ENCODE measurements around the gene OR2AK2.

OR2AK2 gene

GRCh38 chr1:247998811-247999210 lies 33.8 kb downstream of the OR2AK2 start:
- H3K36me3 ChIP-seq (replicated peaks; ENCODE audit: insufficient read depth, low read length): no peaks in the 10 kb centered on the region
- no peaks in the 10 kb centered on the region for H3F3A ChIP-seq (ENCODE audit: insufficient read depth, low read length)
- TF ChIP-seq CTCF (IDR thresholded peaks at IDR 0.05; ENCODE audit: low read length) (no peak), EZH2 (optimal IDR thresholded peaks at IDR 0.05; ENCODE audit: low read depth, low read length) (no peak), EZH2phosphoT487 (IDR thresholded peaks at IDR 0.05; ENCODE audit: low read length) (no peak)
- no peaks in the 10 kb centered on the region for H3K4me1 ChIP-seq (ENCODE audit: low read length)
- H3K9me3 ChIP-seq (replicated peaks; ENCODE audit: insufficient read depth, low read length): no peaks in the 10 kb centered on the region
- no peaks in the 10 kb centered on the region for H3K27me3 ChIP-seq (replicated peaks; ENCODE audit: insufficient read depth, low read length)
- no peaks in the 10 kb centered on the region for H4K20me1 ChIP-seq (ENCODE audit: insufficient read depth, low read length)
- no peak overlapping the region for H3K27ac ChIP-seq (ENCODE audit: low read length)
- H3K4me3 ChIP-seq (ENCODE audit: low read length): no peak overlapping the region
- H3K79me2 ChIP-seq (ENCODE audit: low read length): no peaks in the 10 kb centered on the region
- no peak overlapping the region for H3K4me2 ChIP-seq (ENCODE audit: low read depth, low read length)
- no peak for DNase-seq
- H3K9ac ChIP-seq (ENCODE audit: low read length): no peak overlapping the region
- no peak overlapping the region for H2AFZ ChIP-seq (ENCODE audit: low read length)
- no peaks in the 10 kb centered on the region for H3K9me2 ChIP-seq (replicated peaks; ENCODE audit: insufficient read depth, low read length)

GRCh38 chr1:248000169-248000568 lies 35.1 kb downstream of the OR2AK2 start:
- no peaks in the 10 kb centered on the region for H3K9me3 ChIP-seq (replicated peaks; ENCODE audit: insufficient read depth, low read length)
- H3K79me2 ChIP-seq (ENCODE audit: low read length): no peaks in the 10 kb centered on the region
- no peak overlapping the region for H3K9ac ChIP-seq (ENCODE audit: low read length)
- no peak overlapping the region for H3K4me3 ChIP-seq (ENCODE audit: low read length)
- H3K27me3 ChIP-seq (replicated peaks; ENCODE audit: insufficient read depth, low read length): no peaks in the 10 kb centered on the region
- no peaks in the 10 kb centered on the region for H3K36me3 ChIP-seq (replicated peaks; ENCODE audit: insufficient read depth, low read length)
- TF ChIP-seq CTCF (IDR thresholded peaks at IDR 0.05; ENCODE audit: low read length): no peak
- TF ChIP-seq EZH2 (optimal IDR thresholded peaks at IDR 0.05; ENCODE audit: low read depth, low read length): no peak
- no peak for TF ChIP-seq EZH2phosphoT487 (IDR thresholded peaks at IDR 0.05; ENCODE audit: low read length)
- H2AFZ ChIP-seq (ENCODE audit: low read length): no peak overlapping the region
- H4K20me1 ChIP-seq (ENCODE audit: insufficient read depth, low read length): no peaks in the 10 kb centered on the region
- no peaks in the 10 kb centered on the region for H3K4me1 ChIP-seq (ENCODE audit: low read length)
- H3K9me2 ChIP-seq (replicated peaks; ENCODE audit: insufficient read depth, low read length): no peaks in the 10 kb centered on the region
- H3K4me2 ChIP-seq (ENCODE audit: low read depth, low read length): no peak overlapping the region
- no peak for DNase-seq
- no peak overlapping the region for H3K27ac ChIP-seq (ENCODE audit: low read length)
- no peaks in the 10 kb centered on the region for H3F3A ChIP-seq (ENCODE audit: insufficient read depth, low read length)

- TF ChIP-seq EZH2phosphoT487 (IDR thresholded peaks at IDR 0.05; ENCODE audit: low read length) (no peak), EZH2 (optimal IDR thresholded peaks at IDR 0.05; ENCODE audit: low read depth, low read length) (no peak), CTCF (IDR thresholded peaks at IDR 0.05; ENCODE audit: low read length) (no peak)
- Histone ChIP-seq H3K4me3 (ENCODE audit: low read length) (no peak overlapping the region), H4K20me1 (ENCODE audit: insufficient read depth, low read length) (no peaks in the 10 kb centered on the region; the same call in 1 of the 2 replicates), H3K4me1 (ENCODE audit: low read length) (no peaks in the 10 kb centered on the region), H3K4me2 (ENCODE audit: low read depth, low read length) (no peak overlapping the region), H3K9me3 (replicated peaks; ENCODE audit: insufficient read depth, low read length) (no peaks in the 10 kb centered on the region), H2AFZ (ENCODE audit: low read length) (no peak overlapping the region), H3K27me3 (replicated peaks; ENCODE audit: insufficient read depth, low read length) (no peaks in the 10 kb centered on the region), H3K9me2 (replicated peaks; ENCODE audit: insufficient read depth, low read length) (no peaks in the 10 kb centered on the region), H3K79me2 (ENCODE audit: low read length) (no peaks in the 10 kb centered on the region), H3K27ac (ENCODE audit: low read length) (no peak overlapping the region), H3K36me3 (replicated peaks; ENCODE audit: insufficient read depth, low read length) (no peaks in the 10 kb centered on the region), H3K9ac (ENCODE audit: low read length) (no peak overlapping the region), H3F3A (ENCODE audit: insufficient read depth, low read length) (no peaks in the 10 kb centered on the region)
- no peak for DNase-seq
These were observed 42.7 kb downstream of the OR2AK2 start for GRCh38 chr1:248007778-248008177.
